ENCODE results near the gene TRPC1.

The TRPC1 gene

DNA sequence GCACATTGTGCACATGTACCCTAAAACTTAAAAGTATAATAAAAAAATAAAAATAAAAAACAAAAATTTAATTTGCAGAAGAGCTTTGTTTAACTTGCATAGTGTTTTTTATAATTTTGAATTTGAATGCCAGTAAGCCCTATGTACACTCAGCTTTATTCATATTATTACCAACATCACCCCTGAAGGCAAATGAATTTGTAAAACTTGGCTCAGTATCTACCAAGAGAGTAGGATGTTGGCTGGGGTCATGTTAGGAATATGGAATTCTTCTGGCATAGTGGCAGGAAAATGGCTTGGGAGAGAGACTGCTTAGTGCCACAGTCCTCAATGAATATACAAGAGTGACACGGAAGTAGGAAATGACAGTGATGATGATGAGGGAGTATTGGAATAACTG lies 30.7 kb downstream of the TRPC1 start:
- no peak for FAIRE-seq

GRCh38 chr3:142768338-142768737 lies 44.5 kb downstream of the TRPC1 start:
- FAIRE-seq = no peak

DNA sequence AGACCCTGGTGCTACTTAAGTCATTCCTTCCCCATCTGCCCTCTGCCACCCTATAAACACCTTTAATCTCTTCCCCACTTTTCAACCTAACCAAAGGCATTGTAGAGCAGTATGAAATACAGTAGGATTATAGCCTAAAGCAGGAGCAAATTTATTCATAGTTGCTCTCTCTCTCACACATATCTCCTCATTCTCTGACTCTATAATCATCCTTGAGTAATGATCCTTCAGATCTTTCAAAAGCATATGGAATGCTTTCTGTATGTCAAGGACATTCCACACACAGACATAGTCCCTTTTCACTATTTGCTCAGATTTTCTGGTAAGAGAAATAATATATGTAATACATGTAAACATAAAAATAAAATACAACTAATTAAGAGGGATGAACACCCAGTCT lies 54.1 kb downstream of the TRPC1 start:
- no peak for FAIRE-seq

GRCh38 chr3:142778541-142778940 lies 54.7 kb downstream of the TRPC1 start:
- FAIRE-seq = no peak

- FAIRE-seq = no peak
Measured at GRCh38 chr3:142779591-142779990, 55.8 kb downstream of the TRPC1 start.

DNA sequence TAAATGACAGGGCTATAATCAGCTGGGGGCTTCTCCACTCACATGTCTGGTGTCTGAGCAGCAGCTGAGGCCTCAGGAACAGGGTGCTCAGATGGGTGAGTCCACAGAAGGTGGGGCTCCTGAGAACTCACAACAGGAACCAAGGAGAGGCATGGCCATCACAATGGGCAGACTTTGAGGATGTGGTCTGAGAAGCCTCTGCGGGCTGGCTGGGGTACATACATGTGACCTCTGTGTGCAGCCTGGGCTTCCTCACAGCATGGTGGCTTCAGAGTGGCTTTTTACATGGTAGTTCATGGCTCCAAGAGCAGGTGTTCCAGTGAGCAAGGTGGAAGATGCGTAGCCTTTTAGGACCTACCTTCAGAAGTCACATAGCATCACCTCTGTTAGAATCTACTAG lies 58.8 kb downstream of the TRPC1 start:
- no peak for FAIRE-seq

DNA sequence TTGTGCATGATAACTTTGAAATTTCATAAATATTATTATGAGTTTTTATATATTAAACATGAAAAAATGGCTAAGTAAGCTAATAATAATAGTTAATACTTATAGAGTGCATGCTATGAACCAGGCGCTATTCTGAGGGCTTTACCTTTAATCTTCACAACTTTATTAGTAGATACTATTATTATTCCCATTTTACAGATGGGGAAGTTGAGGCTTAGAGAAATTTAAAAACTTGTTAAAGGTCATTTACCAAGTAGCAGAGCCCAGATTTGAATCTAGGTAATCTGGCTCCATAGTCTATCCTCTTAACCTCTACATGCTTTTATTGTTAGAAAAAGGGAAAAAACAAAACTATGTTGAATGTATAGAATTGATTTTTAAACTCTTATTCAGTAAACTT lies 60.4 kb downstream of the TRPC1 start:
- FAIRE-seq = no peak

DNA sequence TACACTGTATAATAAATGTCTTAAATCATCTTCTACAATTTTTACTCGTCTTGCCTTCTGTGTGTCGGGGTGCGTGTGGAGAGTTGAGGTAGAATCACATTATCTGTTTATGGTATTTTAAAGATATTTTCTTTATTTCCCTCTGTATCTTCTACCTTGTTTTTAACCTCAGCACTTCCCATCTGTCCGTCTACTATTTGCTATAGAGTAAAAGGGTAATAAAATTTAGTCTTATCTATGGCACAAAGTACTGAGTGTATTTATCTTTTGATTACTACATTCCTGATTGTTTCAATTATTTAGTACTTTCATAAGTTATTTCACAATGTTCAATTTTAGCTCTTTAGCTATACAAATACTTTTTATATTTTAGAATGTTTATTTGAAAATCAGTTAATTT lies 62.2 kb downstream of the TRPC1 start:
- peak; percentile 82 for FAIRE-seq

GRCh38 chr3:142787719-142788118 lies 63.9 kb downstream of the TRPC1 start:
- FAIRE-seq = no peak

DNA sequence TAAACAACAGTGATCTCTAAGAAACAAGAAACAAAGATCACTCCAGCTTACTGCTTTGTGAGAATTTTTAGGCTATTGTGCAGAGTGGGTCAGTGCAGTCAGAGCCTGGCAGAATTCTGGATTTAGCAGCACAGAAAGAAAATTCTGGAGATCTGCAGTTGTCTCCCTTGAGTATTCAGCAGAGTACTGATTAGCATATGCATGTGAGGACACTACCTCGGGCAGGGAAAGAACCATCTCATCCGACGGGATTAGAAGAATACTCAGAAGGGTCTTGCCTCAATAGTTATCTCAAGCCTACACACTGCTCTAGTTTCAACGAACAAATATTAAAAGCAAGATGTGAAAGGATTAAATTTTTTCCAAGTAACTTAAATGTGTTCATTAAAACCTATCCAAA lies 70.7 kb downstream of the TRPC1 start:
- no peak for FAIRE-seq

GRCh38 chr3:142795332-142795731 lies 71.5 kb downstream of the TRPC1 start:
- FAIRE-seq = no peak

DNA sequence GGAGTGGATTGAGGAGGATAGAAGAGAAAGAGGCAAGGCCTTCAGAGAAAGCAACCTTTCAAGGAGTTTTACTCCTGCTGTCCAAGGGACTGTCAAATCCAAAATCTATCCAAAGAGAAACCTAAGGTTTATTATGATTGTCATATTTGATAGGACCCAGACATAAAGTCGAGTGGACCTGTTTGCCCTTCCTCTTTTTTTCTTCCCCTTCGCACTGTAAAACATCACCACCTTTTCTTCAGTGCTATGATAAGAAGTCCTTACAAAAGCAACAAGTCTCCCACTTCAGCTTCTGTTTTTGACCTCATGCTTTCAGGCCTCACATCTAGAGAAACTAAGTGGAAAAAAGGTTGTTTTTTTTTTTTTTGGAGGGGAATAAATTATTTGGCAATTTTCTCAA lies 73.0 kb downstream of the TRPC1 start:
- no peak for FAIRE-seq

GRCh38 chr3:142801746-142802145 lies 77.9 kb downstream of the TRPC1 start:
- FAIRE-seq = no peak

DNA sequence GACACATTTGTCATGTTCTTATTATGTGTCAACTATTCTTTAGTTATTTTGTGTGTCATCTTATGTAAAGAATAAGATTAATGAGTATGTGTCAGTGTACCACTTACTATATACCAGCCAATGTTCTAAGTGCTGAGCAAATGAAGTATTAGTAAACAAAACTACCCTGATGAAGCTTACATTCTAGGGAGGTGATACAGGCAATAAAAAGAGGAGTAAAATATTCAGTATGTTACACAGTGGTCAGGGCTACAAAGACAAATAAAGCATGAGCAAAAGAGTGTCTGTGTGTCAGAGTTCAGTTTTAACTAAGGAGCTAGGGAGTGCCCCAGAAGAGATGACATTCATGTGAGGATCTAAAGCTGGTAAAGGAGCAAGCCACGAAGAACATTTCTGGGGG lies 79.1 kb downstream of the TRPC1 start:
- FAIRE-seq = no peak

DNA sequence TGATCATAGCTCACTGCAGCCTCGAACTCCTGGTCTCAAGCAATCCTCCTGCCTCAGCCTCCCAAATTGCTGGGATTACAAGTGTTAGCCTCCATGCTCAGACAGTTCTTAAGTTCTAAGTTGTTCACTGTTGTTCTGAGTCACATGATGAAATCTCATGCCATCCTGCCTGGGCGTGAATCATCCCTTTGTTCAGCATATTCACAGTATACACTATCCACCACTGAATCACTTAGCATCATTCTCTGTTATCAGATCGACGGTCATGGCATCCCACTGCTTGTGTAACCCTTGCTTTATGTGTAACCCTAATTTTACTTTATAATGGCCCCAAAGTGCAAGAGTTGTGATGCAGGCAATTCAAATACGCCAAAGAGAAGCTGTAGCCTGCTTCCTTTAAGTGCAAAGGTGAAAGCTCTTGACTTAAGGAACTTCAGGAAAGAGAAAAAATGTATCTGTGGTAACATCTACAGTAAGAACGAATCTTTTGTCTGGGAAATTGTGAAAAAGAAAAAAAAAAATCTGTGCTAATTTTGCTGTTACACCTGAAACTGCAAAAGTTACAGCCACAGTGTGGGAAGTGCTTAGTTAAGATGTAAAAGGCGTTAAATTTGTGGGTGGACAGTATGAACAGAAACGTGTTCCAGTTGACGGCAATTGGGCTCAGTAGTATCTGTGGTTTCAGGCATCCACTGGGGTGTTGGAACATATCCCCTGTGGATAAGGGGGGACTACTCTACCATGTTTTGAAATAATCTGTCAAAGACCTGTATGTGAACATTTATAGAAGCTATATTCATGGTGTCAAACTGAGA lies 84.5 kb downstream of the TRPC1 start:
- no peak for FAIRE-seq

DNA sequence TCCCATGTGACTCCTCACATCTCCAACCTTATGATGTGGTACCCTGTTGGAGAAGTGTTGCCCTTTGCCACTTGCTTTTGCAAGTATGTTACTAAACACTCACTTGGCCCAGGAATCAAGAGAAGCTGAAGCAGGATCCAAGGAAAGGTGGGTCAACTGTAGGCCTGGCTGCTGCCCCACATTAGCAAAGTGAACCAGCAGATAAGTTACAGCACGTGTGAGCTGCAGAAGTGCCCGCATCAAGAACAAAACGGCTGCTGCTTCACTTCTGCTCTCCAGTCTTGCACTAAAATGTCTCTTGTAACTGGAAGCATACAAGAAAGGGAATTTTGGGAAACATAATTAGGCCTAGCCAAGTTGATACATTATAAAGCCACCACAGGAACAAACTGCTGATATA lies 85.4 kb downstream of the TRPC1 start:
- FAIRE-seq = no peak

GRCh38 chr3:142815803-142816202 lies 92.0 kb downstream of the TRPC1 start:
- FAIRE-seq = no peak

GRCh38 chr3:142817356-142817755 lies 93.5 kb downstream of the TRPC1 start:
- no peak for FAIRE-seq

DNA sequence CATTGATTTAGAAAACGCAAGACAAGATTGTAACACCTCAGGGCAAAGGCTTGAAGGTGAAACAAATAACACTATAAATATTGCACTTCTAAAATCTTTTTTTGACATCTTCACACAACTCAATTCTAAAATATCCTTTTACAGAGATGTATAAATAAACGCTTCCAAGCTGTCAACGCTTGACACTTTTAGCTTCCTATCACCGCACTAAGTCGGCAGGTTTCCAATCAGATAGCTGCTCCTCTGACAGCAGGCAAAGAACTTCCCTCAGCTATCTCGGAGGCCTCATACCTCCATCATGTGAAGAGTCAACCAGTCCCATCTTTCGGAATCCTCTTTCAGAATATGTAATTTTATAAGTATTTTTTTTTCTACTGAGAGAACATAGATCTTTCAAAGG lies 94.1 kb downstream of the TRPC1 start:
- no peak for FAIRE-seq

DNA sequence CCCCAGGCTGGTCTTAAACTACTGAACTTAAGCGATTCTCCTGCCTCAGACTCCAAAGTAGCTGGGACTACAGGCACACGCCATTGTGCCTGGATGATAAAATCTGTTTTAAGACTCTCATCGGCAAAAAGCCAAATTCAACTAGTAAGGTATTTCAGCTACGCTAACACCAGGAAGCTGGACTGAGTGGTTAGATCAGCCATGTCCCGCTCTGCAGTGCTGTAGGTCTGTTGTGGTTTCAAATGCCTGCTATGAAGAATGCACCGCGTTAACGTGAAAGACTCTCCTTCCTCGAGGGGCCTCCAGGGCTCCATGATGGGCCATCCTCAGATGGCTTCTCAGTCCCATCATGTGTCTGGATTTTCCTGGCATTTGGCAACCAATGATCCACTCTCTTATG lies 94.8 kb downstream of the TRPC1 start:
- no peak for FAIRE-seq

GRCh38 chr3:142819179-142819578 lies 95.3 kb downstream of the TRPC1 start:
- no peak for FAIRE-seq

DNA sequence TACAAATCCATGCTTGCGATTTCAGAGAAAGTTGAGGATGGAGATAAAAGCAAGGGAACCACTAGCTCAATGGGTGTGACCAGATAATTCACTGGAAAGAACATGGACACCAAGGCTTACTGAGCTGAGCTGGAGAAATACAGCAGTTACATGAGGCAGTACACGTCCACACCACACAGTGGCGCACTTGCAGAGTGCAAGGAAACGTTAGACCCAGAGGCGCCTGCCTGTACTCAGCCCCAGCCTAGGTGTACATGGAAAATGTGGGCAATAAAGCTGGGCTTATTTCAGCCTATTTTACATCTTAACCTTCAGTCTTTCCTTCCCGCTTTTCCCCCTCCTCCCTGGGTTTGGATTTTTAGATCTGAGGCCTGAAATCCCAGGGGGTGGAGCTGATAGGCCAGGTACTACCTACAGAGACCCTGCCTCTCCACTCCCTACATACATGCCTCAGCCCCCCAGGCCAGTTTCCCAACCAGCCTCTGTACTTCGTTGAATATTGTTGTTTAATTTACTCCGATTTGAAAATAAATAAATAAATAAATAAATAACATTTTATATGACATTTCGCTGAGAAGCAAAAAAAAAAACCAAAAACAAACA lies 105.0 kb downstream of the TRPC1 start:
- no peak for FAIRE-seq

- FAIRE-seq = no peak
Measured at GRCh38 chr3:142837526-142837925, 113.7 kb downstream of the TRPC1 start.

GRCh38 chr3:142839831-142840230 lies 116.0 kb downstream of the TRPC1 start:
- no peak for FAIRE-seq
